HCT116 (cell line): ENCODE measurements around the gene POLR2J. TPM values are rescaled to one million over a fixed set of nuclear protein-coding genes. Genes with fewer than 3 reads are reported as not detected.

Experiments used
- ATAC-seq: fragments of 200-7000 bp; cut with Tn5 transposase; 2 replicates; pipeline ENCODE4 v1.9.1; 2020; ENCODE audit warnings: mild to moderate bottlenecking, moderate library complexity
- BruUV-seq: library from RNA; stranded (reverse); fragments of 400-500 nt; replicated peaks from 2 replicates; lab custom pipeline; 2021; lab: Mats Ljungman, UMichigan
- CTCF ChIA-PET: fragments of 300-600 bp; sonication (Branson Sonifier 250); formaldehyde crosslinking; loops from one replicate; lab custom pipeline; 2021; ENCODE audit warnings: antibody characterized with exemption; lab: Charles Lee
- POLR2A ChIA-PET: fragments of 300-600, 350-600 bp; sonication (Branson Sonifier 250); formaldehyde crosslinking; loops from one replicate; lab custom pipeline; 2021; ENCODE audit warnings: antibody characterized with exemption; lab: Charles Lee
- RAD21 ChIA-PET, 2 experiments: fragments of 300-600 bp; sonication (Branson Sonifier 250); formaldehyde crosslinking; loops; one replicate each; lab custom pipeline; 2023; ENCODE audit warnings: low total read pairs in 2 of 2; ENCODE audit not compliant: uncharacterized antibody in 2 of 2, unreplicated experiment in 2 of 2, low non-redundant PET in 1 of 2; lab: Charles Lee
- DNase-seq: peaks from one replicate; pipeline ENCODE4 v3.0.0-alpha.2; 2010; ENCODE audit warnings: low read depth, low spot score
- H2AFZ ChIP-seq: fragments of 200-600 bp; shearing (Covaris generic), sonication (generic); 2 replicates; pipeline ENCODE4 v1.6.1; 2017; ENCODE audit warnings: low read depth, mixed run types, mixed read lengths, antibody characterized with exemption, low read length; ENCODE audit not compliant: poor library complexity, severe bottlenecking
- H3K27ac ChIP-seq: 2 replicates; pipeline ENCODE4 v1.5.1; 2012; ENCODE audit warnings: low read depth, low read length
- H3K27me3 ChIP-seq: fragments of 200-600 bp; sonication (generic); 2 replicates; pipeline ENCODE4 v1.6.1; 2016; ENCODE audit warnings: mixed run types, low read length, mixed read lengths; ENCODE audit not compliant: insufficient read depth
- H3K36me3 ChIP-seq, 2 experiments: fragments of 200-500 bp in 1 of 2; fragments of 200-600 bp in 1 of 2; sonication (Bioruptor generic) in 1 of 2; sonication (generic) in 1 of 2; 2 replicates each; pipeline versions ENCODE4 v1.5.1 to v1.6.1; 2014 to 2016; ENCODE audit warnings: low read length in 2 of 2, inconsistent platforms in 1 of 2, mixed read lengths in 1 of 2, mixed run types in 1 of 2; ENCODE audit not compliant: insufficient read depth in 2 of 2, control insufficient read depth in 1 of 2
- H3K4me1 ChIP-seq, 2 experiments: fragments of 200-600 bp in 1 of 2; sonication (generic) in 1 of 2; 2 replicates each; pipeline versions ENCODE4 v1.5.1 to v1.6.1; 2012 to 2017; ENCODE audit warnings: low read length in 2 of 2, inconsistent platforms in 1 of 2, mild to moderate bottlenecking in 1 of 2, mixed read lengths in 1 of 2, mixed run types in 1 of 2, moderate library complexity in 1 of 2; ENCODE audit not compliant: insufficient read depth in 2 of 2, control insufficient read depth in 1 of 2
- H3K4me2 ChIP-seq: fragments of 200-600 bp; sonication (generic); 2 replicates; pipeline ENCODE4 v1.6.1; 2017; ENCODE audit warnings: mixed run types, low read length, mixed read lengths
- H3K4me3 ChIP-seq, 2 experiments: fragments of 200-600 bp in 1 of 2; sonication (generic) in 1 of 2; replicated peaks in 1 of 2; 2 replicates each; pipeline ENCODE4 v1.5.1; 2011 to 2016; ENCODE audit warnings: low read length in 2 of 2, control low read depth in 1 of 2, low read depth in 1 of 2, mild to moderate bottlenecking in 1 of 2, mixed read lengths in 1 of 2, mixed run types in 1 of 2
- H3K79me2 ChIP-seq: fragments of 200-600 bp; sonication (generic); 2 replicates; pipeline ENCODE4 v1.6.1; 2017; ENCODE audit warnings: mild to moderate bottlenecking, mixed run types, low read length, moderate library complexity, mixed read lengths; ENCODE audit not compliant: insufficient read depth
- H3K9ac ChIP-seq: fragments of 200-600 bp; sonication (generic); 2 replicates; pipeline ENCODE4 v1.6.1; 2016; ENCODE audit warnings: low read length, mixed read lengths
- H3K9me2 ChIP-seq: fragments of 200-600 bp; sonication (generic), shearing (Covaris generic); 2 replicates; pipeline ENCODE4 v1.6.1; 2017; ENCODE audit warnings: mixed run types, mild to moderate bottlenecking, moderate library complexity; ENCODE audit not compliant: insufficient read depth
- H3K9me3 ChIP-seq, 2 experiments: fragments of 200-500 bp in 1 of 2; fragments of 200-600 bp in 1 of 2; sonication (Bioruptor generic) in 1 of 2; sonication (generic) in 1 of 2; 2 replicates each; pipeline ENCODE4 v1.6.1; 2014 to 2017; ENCODE audit warnings: low read length in 2 of 2, mixed read lengths in 2 of 2, inconsistent platforms in 1 of 2, low read depth in 1 of 2, mild to moderate bottlenecking in 1 of 2, mixed run types in 1 of 2, moderate library complexity in 1 of 2; ENCODE audit not compliant: control insufficient read depth in 1 of 2, insufficient read depth in 1 of 2
- H4K20me1 ChIP-seq: fragments of 200-600 bp; sonication (generic), shearing (Covaris generic); 2 replicates; pipeline ENCODE4 v1.6.1; 2017; ENCODE audit warnings: mixed run types, mild to moderate bottlenecking, moderate library complexity; ENCODE audit not compliant: insufficient read depth
- EGR1 ChIP-seq: IDR thresholded peaks from 2 replicates; pipeline ENCODE4 v1.6.1; 2012; ENCODE audit warnings: low read depth
- FOSL1 ChIP-seq: IDR thresholded peaks from 2 replicates; pipeline ENCODE4 v1.6.1; 2012; ENCODE audit warnings: low read depth
- SP1 ChIP-seq: IDR thresholded peaks from 2 replicates; pipeline ENCODE4 v1.6.1; 2012; ENCODE audit warnings: low read depth
- SRF ChIP-seq: IDR thresholded peaks from 2 replicates; pipeline ENCODE4 v1.6.1; 2012; ENCODE audit warnings: low read depth
- TCF7L2 ChIP-seq: IDR thresholded peaks from 2 replicates; pipeline ENCODE4 v1.7.0; 2011; ENCODE audit warnings: borderline replicate concordance, inconsistent platforms; ENCODE audit not compliant: insufficient read depth, insufficient read length; ENCODE audit errors: extremely low read depth
- YY1 ChIP-seq: IDR thresholded peaks from 2 replicates; pipeline ENCODE4 v1.6.1; 2011; ENCODE audit warnings: low read length, low read depth, moderate library complexity, mild to moderate bottlenecking; ENCODE audit not compliant: insufficient replicate concordance; ENCODE audit errors: extremely low read depth
- ZFX ChIP-seq: fragments of 450-650 bp; IDR thresholded peaks from 2 replicates; pipeline ENCODE4 v1.6.1; 2017
- intact Hi-C: fragments of 100-400 bp; cut with micrococcal nuclease; formaldehyde crosslinking; loops from 2 replicates; pipeline ENCODE4 v1.10.0; 2022
- total RNA-seq: library from RNA; stranded (reverse); gene quantifications from one replicate; pipeline ENCODE4 v1.2.1, GENCODE V29; 2021; ENCODE audit not compliant: unreplicated experiment
- TF ChIP-seq, protein P1 (sequence below), 3 experiments: fragments of 200-600 bp in 1 of 3; sonication (generic) in 1 of 3; IDR thresholded peaks in 2 of 3; conservative IDR thresholded peaks in 1 of 3; 2 replicates each; pipeline ENCODE4 v1.5.1; 2012 to 2017; ENCODE audit warnings: low read depth in 2 of 3, low read length in 2 of 3, antibody characterized with exemption in 1 of 3, borderline replicate concordance in 1 of 3, control low read depth in 1 of 3, mild to moderate bottlenecking in 1 of 3, mixed read lengths in 1 of 3, mixed run types in 1 of 3, moderate library complexity in 1 of 3; ENCODE audit not compliant: insufficient read depth in 1 of 3
- TF ChIP-seq, protein P2 (sequence below): IDR thresholded peaks from 2 replicates; pipeline ENCODE4 v1.6.1; 2012
- TF ChIP-seq, protein P3 (sequence below): IDR thresholded peaks from 2 replicates; pipeline ENCODE4 v1.6.1; 2012; ENCODE audit warnings: low read depth

The POLR2J gene
- total RNA-seq, 1 experiment from 2014 or later, result 54.9 TPM

DNA sequence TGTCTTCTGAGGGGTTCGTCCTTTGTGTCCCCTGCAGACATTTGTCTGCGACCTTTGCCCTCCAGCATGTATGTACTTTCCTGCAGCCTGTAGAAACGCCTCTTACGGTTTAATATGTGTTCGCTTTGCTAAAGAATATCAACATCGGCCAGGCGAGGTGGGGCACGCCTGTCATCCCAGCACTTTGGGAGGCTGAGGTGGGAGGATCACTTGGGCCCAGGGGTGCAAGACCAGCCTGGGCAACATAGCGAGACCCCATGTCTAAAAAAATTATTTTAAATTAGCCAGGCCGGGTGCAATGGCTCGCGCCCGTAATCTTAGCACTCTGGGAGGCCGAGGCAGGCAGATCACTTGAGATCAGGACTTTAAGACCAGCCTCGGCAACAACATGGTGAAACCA is 29.6 kb downstream of the POLR2J start:
- no TSS peak for BruUV-seq
- ChIA-PET POLR2A (no interaction called here), RAD21 (interaction anchor here in 1 of 2 experiments (1.7 kb wide), 1 partner anchor 45 kb away, joined by 5 read pairs; no protein-coding TSS in a partner anchor), CTCF (interaction anchor here (0.7 to 2.2 kb wide), 2 partner anchors 37 to 47 kb away, joined by 3 to 14 read pairs; no protein-coding TSS in a partner anchor)
- H3K27me3 ChIP-seq, result no peaks in the 10 kb centered on the region
- no peaks in the 10 kb centered on the region for H4K20me1 ChIP-seq
- H3K9me2 ChIP-seq, result no peaks in the 10 kb centered on the region
- H3K4me2 ChIP-seq, result no peak overlapping the region
- H3K27ac ChIP-seq, result no peak overlapping the region
- no peak overlapping the region for H3K9ac ChIP-seq
- H3K36me3 ChIP-seq, result no peaks in the 10 kb centered on the region; a peak in 1 of 4 replicates
- H3K4me3 ChIP-seq, result no peak overlapping the region
- TF ChIP-seq, protein P1, sequence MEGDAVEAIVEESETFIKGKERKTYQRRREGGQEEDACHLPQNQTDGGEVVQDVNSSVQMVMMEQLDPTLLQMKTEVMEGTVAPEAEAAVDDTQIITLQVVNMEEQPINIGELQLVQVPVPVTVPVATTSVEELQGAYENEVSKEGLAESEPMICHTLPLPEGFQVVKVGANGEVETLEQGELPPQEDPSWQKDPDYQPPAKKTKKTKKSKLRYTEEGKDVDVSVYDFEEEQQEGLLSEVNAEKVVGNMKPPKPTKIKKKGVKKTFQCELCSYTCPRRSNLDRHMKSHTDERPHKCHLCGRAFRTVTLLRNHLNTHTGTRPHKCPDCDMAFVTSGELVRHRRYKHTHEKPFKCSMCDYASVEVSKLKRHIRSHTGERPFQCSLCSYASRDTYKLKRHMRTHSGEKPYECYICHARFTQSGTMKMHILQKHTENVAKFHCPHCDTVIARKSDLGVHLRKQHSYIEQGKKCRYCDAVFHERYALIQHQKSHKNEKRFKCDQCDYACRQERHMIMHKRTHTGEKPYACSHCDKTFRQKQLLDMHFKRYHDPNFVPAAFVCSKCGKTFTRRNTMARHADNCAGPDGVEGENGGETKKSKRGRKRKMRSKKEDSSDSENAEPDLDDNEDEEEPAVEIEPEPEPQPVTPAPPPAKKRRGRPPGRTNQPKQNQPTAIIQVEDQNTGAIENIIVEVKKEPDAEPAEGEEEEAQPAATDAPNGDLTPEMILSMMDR (IDR thresholded peaks at IDR 0.05 in 2 of 3, conservative IDR thresholded peaks at IDR 0.05 in 1 of 3; ENCODE audit: borderline replicate concordance in 1 of 3, insufficient read depth in 1 of 3, low read depth in 2 of 3, low read length in 2 of 3), result no peak
- TF ChIP-seq SP1, result no peak
- no peak for TF ChIP-seq YY1
- TF ChIP-seq, protein P2, sequence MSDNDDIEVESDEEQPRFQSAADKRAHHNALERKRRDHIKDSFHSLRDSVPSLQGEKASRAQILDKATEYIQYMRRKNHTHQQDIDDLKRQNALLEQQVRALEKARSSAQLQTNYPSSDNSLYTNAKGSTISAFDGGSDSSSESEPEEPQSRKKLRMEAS, result no peak
- no peak for TF ChIP-seq SRF
- no peak for TF ChIP-seq TCF7L2
- TF ChIP-seq, protein P3, sequence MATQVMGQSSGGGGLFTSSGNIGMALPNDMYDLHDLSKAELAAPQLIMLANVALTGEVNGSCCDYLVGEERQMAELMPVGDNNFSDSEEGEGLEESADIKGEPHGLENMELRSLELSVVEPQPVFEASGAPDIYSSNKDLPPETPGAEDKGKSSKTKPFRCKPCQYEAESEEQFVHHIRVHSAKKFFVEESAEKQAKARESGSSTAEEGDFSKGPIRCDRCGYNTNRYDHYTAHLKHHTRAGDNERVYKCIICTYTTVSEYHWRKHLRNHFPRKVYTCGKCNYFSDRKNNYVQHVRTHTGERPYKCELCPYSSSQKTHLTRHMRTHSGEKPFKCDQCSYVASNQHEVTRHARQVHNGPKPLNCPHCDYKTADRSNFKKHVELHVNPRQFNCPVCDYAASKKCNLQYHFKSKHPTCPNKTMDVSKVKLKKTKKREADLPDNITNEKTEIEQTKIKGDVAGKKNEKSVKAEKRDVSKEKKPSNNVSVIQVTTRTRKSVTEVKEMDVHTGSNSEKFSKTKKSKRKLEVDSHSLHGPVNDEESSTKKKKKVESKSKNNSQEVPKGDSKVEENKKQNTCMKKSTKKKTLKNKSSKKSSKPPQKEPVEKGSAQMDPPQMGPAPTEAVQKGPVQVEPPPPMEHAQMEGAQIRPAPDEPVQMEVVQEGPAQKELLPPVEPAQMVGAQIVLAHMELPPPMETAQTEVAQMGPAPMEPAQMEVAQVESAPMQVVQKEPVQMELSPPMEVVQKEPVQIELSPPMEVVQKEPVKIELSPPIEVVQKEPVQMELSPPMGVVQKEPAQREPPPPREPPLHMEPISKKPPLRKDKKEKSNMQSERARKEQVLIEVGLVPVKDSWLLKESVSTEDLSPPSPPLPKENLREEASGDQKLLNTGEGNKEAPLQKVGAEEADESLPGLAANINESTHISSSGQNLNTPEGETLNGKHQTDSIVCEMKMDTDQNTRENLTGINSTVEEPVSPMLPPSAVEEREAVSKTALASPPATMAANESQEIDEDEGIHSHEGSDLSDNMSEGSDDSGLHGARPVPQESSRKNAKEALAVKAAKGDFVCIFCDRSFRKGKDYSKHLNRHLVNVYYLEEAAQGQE, result no peak
- TF ChIP-seq FOSL1, result no peak
- no peak for TF ChIP-seq EGR1
- TF ChIP-seq ZFX, result no peak
- H3K79me2 ChIP-seq, result no peaks in the 10 kb centered on the region
- H3K9me3 ChIP-seq, result no peaks in the 10 kb centered on the region
- no peak overlapping the region for H2AFZ ChIP-seq
- intact Hi-C loops, result no loop called here
- peaks cover 6 to 25% of the 10 kb centered on the region in 2 experiments for H3K4me1 ChIP-seq
- DNase-seq, result no peak
- no peak for ATAC-seq
